NT2/D1 (cell line): ENCODE data around the gene MCF2L.

Experiments used
- DNase-seq: peaks from one replicate; pipeline ENCODE4 v3.0.0-alpha.2; 2011; ENCODE audit warnings: low read depth, low spot score
- H3K27me3 ChIP-seq: 2 replicates; pipeline ENCODE4 v1.6.0; 2011; ENCODE audit warnings: mild to moderate bottlenecking; ENCODE audit not compliant: insufficient read length, insufficient read depth
- H3K36me3 ChIP-seq: 2 replicates; pipeline ENCODE4 v1.6.1; 2011; ENCODE audit warnings: mild to moderate bottlenecking, low read length, mixed read lengths; ENCODE audit not compliant: insufficient read depth, insufficient read length
- H3K4me1 ChIP-seq: 2 replicates; pipeline ENCODE4 v1.5.1; 2011; ENCODE audit not compliant: insufficient read depth, insufficient read length
- H3K4me3 ChIP-seq: 2 replicates; pipeline ENCODE4 v1.5.1; 2011; ENCODE audit warnings: low read depth; ENCODE audit not compliant: insufficient read length
- H3K9ac ChIP-seq: 2 replicates; pipeline ENCODE4 v1.6.0; 2011; ENCODE audit warnings: low read depth; ENCODE audit not compliant: insufficient read length
- H3K9me3 ChIP-seq: 2 replicates; pipeline ENCODE4 v1.5.1; 2011; ENCODE audit warnings: mild to moderate bottlenecking, low read length; ENCODE audit not compliant: insufficient read depth
- SUZ12 ChIP-seq: IDR thresholded peaks from 2 replicates; pipeline ENCODE4 v1.6.1; 2011; ENCODE audit not compliant: insufficient read length, insufficient read depth; ENCODE audit errors: extremely low read depth
- YY1 ChIP-seq: IDR thresholded peaks from 2 replicates; pipeline ENCODE4 v1.6.1; 2011; ENCODE audit not compliant: insufficient read length, insufficient read depth
- ZNF274 ChIP-seq: IDR thresholded peaks from 2 replicates; pipeline ENCODE4 v1.6.1; 2011; ENCODE audit warnings: mild to moderate bottlenecking, low read depth, low read length

The MCF2L gene

GRCh38 chr13:112972867-112973576 lies 4.0 kb downstream of the MCF2L start:
- Histone ChIP-seq H3K9ac (no peak overlapping the region), H3K36me3 (no peaks in the 10 kb centered on the region), H3K4me3 (no peak overlapping the region), H3K27me3 (peaks cover 35% of the 10 kb centered on the region), H3K9me3 (peaks cover 9% of the 10 kb centered on the region; the same call in 1 of the 2 replicates), H3K4me1 (peaks cover 7% of the 10 kb centered on the region)
- DNase-seq, result no peak
- no peak for TF ChIP-seq YY1
- TF ChIP-seq SUZ12, result no peak
- TF ChIP-seq ZNF274, result no peak

DNA sequence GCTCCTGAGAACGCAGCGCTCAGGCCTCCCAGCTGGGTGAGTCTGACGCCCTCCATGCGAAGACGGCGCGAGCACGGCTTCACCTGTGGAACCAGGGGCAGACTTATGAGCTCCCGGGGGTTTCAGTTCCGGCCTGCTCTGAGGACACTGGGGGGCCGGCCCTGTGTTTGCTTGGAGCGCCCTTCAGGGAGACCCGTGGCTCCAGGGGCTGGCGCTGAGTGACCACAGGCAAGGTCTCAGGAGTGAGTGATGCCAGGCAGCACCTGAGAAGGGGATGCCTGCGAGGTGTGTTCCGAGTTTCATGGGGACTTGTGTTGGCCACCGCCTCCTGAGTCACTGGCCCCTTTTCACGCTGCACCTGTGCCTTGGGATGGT lies 4.5 kb downstream of the MCF2L start:
- TF ChIP-seq ZNF274, result no peak
- DNase-seq, result no peak
- Histone ChIP-seq H3K9ac (no peak overlapping the region), H3K4me3 (no peak overlapping the region), H3K27me3 (peaks cover 30% of the 10 kb centered on the region), H3K36me3 (no peaks in the 10 kb centered on the region), H3K4me1 (peaks cover 7% of the 10 kb centered on the region), H3K9me3 (peaks cover 9% of the 10 kb centered on the region; the same call in 1 of the 2 replicates)

DNA sequence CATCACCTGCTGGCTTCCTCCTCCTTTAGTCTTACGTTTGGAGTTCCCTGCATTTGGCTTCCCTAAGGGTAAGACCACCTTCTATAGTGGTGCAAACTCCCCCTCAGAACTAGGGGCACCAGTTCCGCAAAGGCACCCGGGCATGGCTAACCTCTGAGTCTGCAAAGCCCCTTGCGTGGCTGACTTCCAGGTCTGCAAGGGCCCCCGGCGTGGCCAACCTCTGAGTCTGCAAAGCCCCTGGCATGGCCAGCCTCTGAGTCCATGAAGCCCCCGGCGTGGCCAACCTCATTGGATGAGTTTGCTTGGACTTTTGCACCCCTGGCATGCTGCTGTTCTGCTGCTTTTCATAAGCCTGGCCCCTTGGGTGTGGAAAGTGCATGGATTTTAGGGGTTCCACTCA lies 5.1 kb downstream of the MCF2L start:
- Histone ChIP-seq H3K9me3 (peaks cover 9% of the 10 kb centered on the region; the same call in 1 of the 2 replicates), H3K9ac (no peak overlapping the region), H3K4me1 (peaks cover 7% of the 10 kb centered on the region), H3K36me3 (no peaks in the 10 kb centered on the region), H3K27me3 (peaks cover 26% of the 10 kb centered on the region), H3K4me3 (no peak overlapping the region)
- no peak for DNase-seq
- no peak for TF ChIP-seq ZNF274

- H3K9me3 ChIP-seq, result peaks cover 9% of the 10 kb centered on the region; the same call in 1 of the 2 replicates
- no peaks in the 10 kb centered on the region for H3K36me3 ChIP-seq
- no peak for TF ChIP-seq ZNF274
- TF ChIP-seq SUZ12, result no peak
- TF ChIP-seq YY1, result no peak
- H3K9ac ChIP-seq, result no peak overlapping the region
- H3K4me3 ChIP-seq, result no peak overlapping the region
- no peak for DNase-seq
- peaks cover 20% of the 10 kb centered on the region for H3K27me3 ChIP-seq
- peaks cover 3% of the 10 kb centered on the region for H3K4me1 ChIP-seq
These were observed 5.7 kb downstream of the MCF2L start for GRCh38 chr13:112974671-112975070.

- Histone ChIP-seq H3K27me3 (peaks cover 12% of the 10 kb centered on the region), H3K36me3 (no peaks in the 10 kb centered on the region), H3K4me3 (no peak overlapping the region), H3K4me1 (peaks cover 3% of the 10 kb centered on the region), H3K9me3 (peaks cover 9% of the 10 kb centered on the region; the same call in 1 of the 2 replicates), H3K9ac (no peak overlapping the region)
- DNase-seq, result no peak
- TF ChIP-seq YY1, result no peak
- TF ChIP-seq SUZ12, result no peak
- TF ChIP-seq ZNF274, result no peak
These were observed 6.5 kb downstream of the MCF2L start for GRCh38 chr13:112975401-112975939.

DNA sequence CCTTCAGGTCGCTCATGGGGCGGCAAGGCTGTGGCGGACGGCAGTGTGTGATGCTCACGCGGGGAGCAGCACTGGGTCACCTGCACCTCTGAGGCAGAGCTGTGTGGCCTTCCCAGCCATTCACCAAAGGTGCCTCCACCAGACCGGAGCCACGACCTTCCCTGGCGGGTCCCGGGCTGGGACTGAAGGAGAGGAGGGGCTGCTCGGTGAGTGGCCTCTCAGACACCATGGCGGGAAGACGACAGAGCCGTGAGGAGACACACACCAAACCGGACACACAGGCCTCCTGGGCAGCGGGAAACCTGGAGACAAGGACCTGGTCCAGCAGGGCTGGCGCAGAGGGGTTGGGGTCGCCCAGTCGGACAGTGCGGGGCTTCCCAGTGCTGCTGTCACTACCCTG lies 7.5 kb downstream of the MCF2L start:
- DNase-seq, result no peak
- Histone ChIP-seq H3K27me3 (peaks cover 2% of the 10 kb centered on the region), H3K36me3 (no peaks in the 10 kb centered on the region), H3K9ac (no peak overlapping the region), H3K9me3 (peaks cover 5% of the 10 kb centered on the region; the same call in 1 of the 2 replicates), H3K4me3 (no peak overlapping the region), H3K4me1 (peaks cover 3% of the 10 kb centered on the region)
- TF ChIP-seq ZNF274, result no peak
- TF ChIP-seq YY1, result no peak

DNA sequence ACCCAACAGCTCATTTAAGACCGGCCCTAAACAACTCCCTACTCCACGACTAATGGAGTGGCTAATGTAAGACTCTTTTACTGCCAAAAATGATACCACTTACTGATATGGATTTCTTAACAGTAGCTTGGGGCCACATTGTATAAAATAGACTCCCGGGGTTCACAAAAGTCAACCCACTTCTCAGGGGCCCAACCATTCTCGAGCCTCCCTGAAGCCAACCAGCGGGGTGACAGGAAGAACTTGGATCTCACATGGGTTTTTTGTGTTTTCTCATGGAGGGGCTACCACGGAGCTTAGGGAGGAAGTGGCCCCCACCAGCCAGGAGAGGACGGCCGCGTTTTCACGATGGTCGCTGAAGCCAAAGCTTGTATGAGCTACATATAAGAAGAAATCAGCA lies 8.1 kb downstream of the MCF2L start:
- Histone ChIP-seq H3K4me3 (no peak overlapping the region), H3K27me3 (no peaks in the 10 kb centered on the region), H3K9ac (no peak overlapping the region), H3K4me1 (peaks cover 3% of the 10 kb centered on the region), H3K9me3 (no peaks in the 10 kb centered on the region; the same call in 1 of the 2 replicates), H3K36me3 (no peaks in the 10 kb centered on the region)
- no peak for DNase-seq
- TF ChIP-seq SUZ12 (no peak), YY1 (no peak)
